A549 (cell line): Measurements from ENCODE around the gene AP2B1. TPM values are rescaled to one million over a fixed set of nuclear protein-coding genes. Genes with fewer than 3 reads are reported as not detected.

ENCODE experiments used
- ATAC-seq, 2 experiments: fragments of 200-7000 bp in 1 of 2; fragments of >200 bp in 1 of 2; cut with Nextera tagmentation in 1 of 2; cut with Tn5 transposase in 1 of 2; 3 replicates each; pipeline versions ENCODE4 v1.8.0 to v1.9.1; 2018 to 2020; ENCODE audit warnings: mild to moderate bottlenecking in 1 of 2, moderate library complexity in 1 of 2
- CTCF ChIA-PET: fragments of 300-600 bp; sonication (Branson Sonifier 250); formaldehyde crosslinking; extraction: SDS; loops from one replicate; lab custom pipeline; 2021; ENCODE audit warnings: antibody characterized with exemption, inconsistent platforms; lab: Yijun Ruan, JAX
- POLR2A ChIA-PET: fragments of 350-600 bp; formaldehyde crosslinking; extraction: SDS; loops from one replicate; lab custom pipeline; 2021; ENCODE audit warnings: antibody characterized with exemption, inconsistent platforms; lab: Yijun Ruan, JAX
- DNase-seq, 2 experiments: peaks; one replicate each; pipeline versions ENCODE4 v3.0.0 to v3.0.0-alpha.2; 2011 to 2016; ENCODE audit warnings: low read depth in 1 of 2, low spot score in 1 of 2
- FAIRE-seq: peaks from 2 replicates; lab custom pipeline; 2011; peaks lifted over from hg19 to GRCh38; lab: Jason Lieb, UNC
- H3K27ac ChIP-seq, 2 experiments: fragments of >200 bp; sonication (Bioruptor Twin); formaldehyde crosslinking; 3 replicates each; pipeline ENCODE4 v1.5.1; 2016 to 2017
- H3K4me1 ChIP-seq: fragments of >200 bp; sonication (Bioruptor Twin); formaldehyde crosslinking; 3 replicates; pipeline ENCODE4 v1.6.1; 2016
- H3K4me2 ChIP-seq: fragments of >200 bp; sonication (Bioruptor Twin); formaldehyde crosslinking; 3 replicates; pipeline ENCODE4 v1.6.1; 2016
- H3K4me3 ChIP-seq: fragments of >200 bp; sonication (Bioruptor Twin); formaldehyde crosslinking; 3 replicates; pipeline ENCODE4 v1.5.1; 2016
- H3K9me3 ChIP-seq: fragments of >200 bp; sonication (Bioruptor Twin); formaldehyde crosslinking; 3 replicates; pipeline ENCODE4 v1.6.1; 2016
- ATOH8 ChIP-seq: fragments of 250-450 bp; sonication (Bioruptor Pico); IDR thresholded peaks from 2 replicates; pipeline ENCODE4 v1.5.0; 2020; ENCODE audit warnings: low read depth, mild to moderate bottlenecking, moderate library complexity
- CBX2 ChIP-seq: fragments of 200-600 bp; sonication (generic); IDR thresholded peaks from 2 replicates; pipeline ENCODE4 v1.6.1; 2016; ENCODE audit warnings: low read depth, mild to moderate bottlenecking, borderline replicate concordance
- CHD2 ChIP-seq: fragments of 150-350 bp; IDR thresholded peaks from 2 replicates; pipeline ENCODE4 v1.6.1; 2014; ENCODE audit warnings: low read length; ENCODE audit not compliant: partially characterized antibody
- CHD4 ChIP-seq: fragments of 200-600 bp; sonication (generic); IDR thresholded peaks from 2 replicates; pipeline ENCODE4 v1.6.1; 2016; ENCODE audit warnings: antibody characterized with exemption, mild to moderate bottlenecking, borderline replicate concordance
- EHF ChIP-seq: fragments of 250-450 bp; sonication (Bioruptor Pico); IDR thresholded peaks from 2 replicates; pipeline ENCODE4 v1.5.0; 2020; ENCODE audit warnings: mild to moderate bottlenecking
- EP300 ChIP-seq, 2 experiments: fragments of >200 bp; sonication (Bioruptor Twin); formaldehyde crosslinking; IDR thresholded peaks; 2 replicates in 1 of 2; 3 replicates in 1 of 2; pipeline ENCODE4 v1.6.1; 2016 to 2017
- ESRRA ChIP-seq: fragments of 150-350 bp; IDR thresholded peaks from 2 replicates; pipeline ENCODE4 v1.6.1; 2014; ENCODE audit warnings: mild to moderate bottlenecking, low read length, borderline replicate concordance
- FOSB ChIP-seq: fragments of 250-450 bp; sonication (Bioruptor Pico); IDR thresholded peaks from 2 replicates; pipeline ENCODE4 v1.5.0; 2020; ENCODE audit warnings: mild to moderate bottlenecking, moderate library complexity
- HDAC2 ChIP-seq: fragments of 200-600 bp; sonication (generic); IDR thresholded peaks from 2 replicates; pipeline ENCODE4 v1.6.1; 2016
- HEYL ChIP-seq: fragments of 250-450 bp; sonication (Bioruptor Pico); IDR thresholded peaks from 2 replicates; pipeline ENCODE4 v1.8.0; 2021; ENCODE audit warnings: mild to moderate bottlenecking, moderate library complexity
- KDM1A ChIP-seq: fragments of 200-600 bp; sonication (generic); IDR thresholded peaks from 2 replicates; pipeline ENCODE4 v1.6.1; 2016; ENCODE audit warnings: low read depth, mild to moderate bottlenecking
- MAFK ChIP-seq: fragments of 450-650 bp; IDR thresholded peaks from 2 replicates; pipeline ENCODE4 v1.6.1; 2014; ENCODE audit not compliant: partially characterized antibody
- NFE2L2 ChIP-seq: fragments of 150-350 bp; conservative IDR thresholded peaks from 2 replicates; pipeline ENCODE4 v1.6.1; 2014; ENCODE audit warnings: low read length
- NPAS2 ChIP-seq: fragments of 250-450 bp; sonication (Bioruptor Pico); IDR thresholded peaks from 2 replicates; pipeline ENCODE4 v1.8.0; 2022; ENCODE audit warnings: mild to moderate bottlenecking, moderate library complexity, borderline replicate concordance
- NR3C1 ChIP-seq: fragments of >200 bp; sonication (Bioruptor Twin); formaldehyde crosslinking; IDR thresholded peaks from 3 replicates; pipeline ENCODE4 v1.6.1; 2017
- POLR2A ChIP-seq: IDR thresholded peaks from 2 replicates; pipeline ENCODE4 v1.6.1; 2012; ENCODE audit warnings: mild to moderate bottlenecking, low read length
- POLR2AphosphoS2 ChIP-seq: conservative IDR thresholded peaks from 2 replicates; pipeline ENCODE4 v1.6.1; 2012; ENCODE audit warnings: low read length, improper control_type of control experiment, inconsistent platforms
- RARB ChIP-seq: fragments of 250-450 bp; sonication (Bioruptor Pico); IDR thresholded peaks from 2 replicates; pipeline ENCODE4 v1.8.0; 2021; ENCODE audit warnings: mild to moderate bottlenecking, moderate library complexity
- RCOR1 ChIP-seq: fragments of 150-350 bp; IDR thresholded peaks from 2 replicates; pipeline ENCODE4 v1.6.1; 2014; ENCODE audit warnings: antibody characterized with exemption, low read length, low read depth
- SREBF2 ChIP-seq: fragments of 450-650 bp; IDR thresholded peaks from 2 replicates; pipeline ENCODE4 v1.6.1; 2014; ENCODE audit warnings: mild to moderate bottlenecking, moderate library complexity
- TP53 ChIP-seq: fragments of 250-450 bp; sonication (Bioruptor Pico); IDR thresholded peaks from 2 replicates; pipeline ENCODE4 v1.5.0; 2021; ENCODE audit warnings: mild to moderate bottlenecking, moderate library complexity
- USF2 ChIP-seq: fragments of 450-650 bp; IDR thresholded peaks from 2 replicates; pipeline ENCODE4 v1.6.1; 2014; ENCODE audit warnings: antibody characterized with exemption
- WGBS: methylation state at CpG from one replicate; pipeline ENCODE4 v1.1.6; 2017; ENCODE audit errors: missing lambda C conversion rate; 5-methylcytosine and 5-hydroxymethylcytosine counted together
- polyA plus RNA-seq, 4 experiments: library from polyadenylated mRNA; depleted of rRNA in 3 of 4; stranded (reverse); fragments of >200 nt; fragmentation: RNase III in 1 of 4; extraction: RNeasy Plus Mini Kit Qiagen cat#74134 plus additional on column Dnase treatment in 1 of 4; gene quantifications; 2 replicates in 3 of 4; 3 replicates in 1 of 4; pipeline ENCODE4 v1.2.3, GENCODE V29; 2011 to 2017
- TF ChIP-seq, protein P1 (sequence below): fragments of >200 bp; sonication (Bioruptor Twin); formaldehyde crosslinking; IDR thresholded peaks from 2 replicates; pipeline ENCODE4 v1.6.1; 2016

Gene AP2B1
- polyA plus RNA-seq, 2 of the 4 experiments (the other 2 are of a cell fraction): 110 to 278 TPM

DNA sequence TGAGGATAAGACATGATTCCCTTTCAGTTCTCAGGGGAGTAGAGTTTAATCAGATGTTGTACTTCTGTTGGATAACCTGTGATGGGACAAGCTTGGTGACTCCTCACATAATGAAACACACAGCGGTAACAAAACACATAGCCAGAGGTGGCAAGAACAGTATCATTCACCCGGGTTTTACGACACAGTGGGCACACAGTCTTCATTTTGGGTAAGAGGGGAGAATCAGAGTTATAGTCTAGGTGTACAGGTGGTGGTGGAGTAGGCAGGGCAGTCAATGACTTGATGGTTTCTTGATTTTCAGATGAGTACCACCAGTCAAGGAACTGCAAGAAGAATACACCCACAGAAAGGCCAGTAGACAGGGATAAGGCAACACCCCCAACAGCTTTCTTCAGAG, 11.4 kb upstream of the AP2B1 start:
- FAIRE-seq: no peak
- WGBS: 84% methylated on average over 3 of the region's 3 CpGs
- CTCF ChIA-PET: interaction anchor here (0.7 to 3.4 kb wide), 6 partner anchors 11 to 189 kb away, joined by 3 to 8 read pairs (median 4); partner anchors contain the start of gene AP2B1
- no peak for ATAC-seq
- POLR2A ChIA-PET: interaction anchor here (3.0 kb wide), 1 partner anchor 11 kb away, joined by 11 read pairs; the partner anchor contains the start of gene AP2B1
- no peaks in the 10 kb centered on the region for H3K9me3 ChIP-seq
- no peak overlapping the region for H3K27ac ChIP-seq
- peaks cover 16% of the 10 kb centered on the region; the same call in 2 of the 3 replicates for H3K4me1 ChIP-seq
- TF ChIP-seq HEYL (CRISPR knock-in tag): no peak
- no peak for TF ChIP-seq CBX2
- no peak; the same call in 1 of the 2 replicates for TF ChIP-seq POLR2AphosphoS2
- no peak for TF ChIP-seq NR3C1
- TF ChIP-seq ATOH8 (CRISPR knock-in tag): no peak
- TF ChIP-seq NFE2L2: no peak
- no peak for TF ChIP-seq SREBF2
- TF ChIP-seq KDM1A: no peak
- TF ChIP-seq, protein P1, sequence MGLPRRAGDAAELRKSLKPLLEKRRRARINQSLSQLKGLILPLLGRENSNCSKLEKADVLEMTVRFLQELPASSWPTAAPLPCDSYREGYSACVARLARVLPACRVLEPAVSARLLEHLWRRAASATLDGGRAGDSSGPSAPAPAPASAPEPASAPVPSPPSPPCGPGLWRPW: no peak
- no peak for TF ChIP-seq EP300 (IDR thresholded peaks at IDR 0.05)
- no peak for TF ChIP-seq FOSB
- TF ChIP-seq NPAS2 (CRISPR knock-in tag): no peak
- TF ChIP-seq CHD2: no peak
- no peak for TF ChIP-seq RCOR1
- no peak for TF ChIP-seq USF2
- TF ChIP-seq HDAC2: no peak
- TF ChIP-seq EHF (CRISPR knock-in tag): no peak
- TF ChIP-seq RARB (CRISPR knock-in tag): no peak
- no peak overlapping the region for H3K4me2 ChIP-seq
- H3K4me3 ChIP-seq: no peak overlapping the region
- DNase-seq: no peak

GRCh38 chr17:35577830-35578196, 9.3 kb upstream of the AP2B1 start:
- ATAC-seq: peak in 1 of 2 experiments; percentile 30; a peak in 3 of 6 replicates
- Histone ChIP-seq H3K4me3 (peak overlapping the region; percentile 67), H3K9me3 (no peaks in the 10 kb centered on the region), H3K27ac (peak overlapping the region; percentile 83 to 90), H3K4me2 (peak overlapping the region; percentile 80), H3K4me1 (peaks cover 16% of the 10 kb centered on the region; the same call in 2 of the 3 replicates)
- no peak for FAIRE-seq
- WGBS: 21% methylated on average over 8 of the region's 8 CpGs
- POLR2A ChIA-PET: interaction anchor here (0.6 to 2.6 kb wide), 11 partner anchors 9 to 231 kb away, joined by 3 to 43 read pairs (median 5); partner anchors contain the start of genes AP2B1 and TAF15
- DNase-seq: no peak
- CTCF ChIA-PET: interaction anchor here (1.3 to 2.8 kb wide), 4 partner anchors 9 to 36 kb away, joined by 4 to 11 read pairs (median 8); no protein-coding TSS in a partner anchor
- TF ChIP-seq CHD4 (no peak), TP53 (CRISPR knock-in tag) (no peak), ESRRA (no peak), MAFK (no peak), POLR2A (peak; percentile 25; the same call in 1 of the 2 replicates)
